Calu3 (cell line): ENCODE data around the gene NCAM2. TPM values are rescaled to one million over a fixed set of nuclear protein-coding genes. Genes with fewer than 3 reads are reported as not detected.

ENCODE experiments used
- Bru-seq: library from RNA; stranded (reverse); fragments of 400-500 nt; gene quantifications from one replicate; lab custom pipeline; 2021; lab: Mats Ljungman, UMichigan
- BruChase-seq, 2 experiments: library from RNA; stranded (reverse); fragments of 400-500 nt; gene quantifications; one replicate each; lab custom pipeline; 2021; lab: Mats Ljungman, UMichigan
- BruUV-seq: library from RNA; stranded (reverse); fragments of 400-500 nt; replicated peaks from 2 replicates; lab custom pipeline; 2021; lab: Mats Ljungman, UMichigan
- CTCF ChIA-PET: fragments of 300-600 bp; sonication (Branson Sonifier 250); formaldehyde crosslinking; loops from one replicate; lab custom pipeline; 2022; ENCODE audit warnings: antibody characterized with exemption; lab: Charles Lee
- DNase-seq: peaks from one replicate; pipeline ENCODE4 v3.0.0; 2022
- H3K27ac Mint-ChIP-seq: one replicate; pipeline ENCODE4 v1.8.0; 2022; ENCODE audit warnings: mixed read lengths; ENCODE audit not compliant: unreplicated experiment
- H3K27me3 Mint-ChIP-seq: one replicate; pipeline ENCODE4 v1.8.0; 2022; ENCODE audit warnings: mixed read lengths; ENCODE audit not compliant: unreplicated experiment
- H3K36me3 Mint-ChIP-seq: one replicate; pipeline ENCODE4 v1.8.0; 2022; ENCODE audit warnings: mild to moderate bottlenecking, moderate library complexity, mixed read lengths; ENCODE audit not compliant: insufficient read depth, unreplicated experiment
- H3K4me1 Mint-ChIP-seq: one replicate; pipeline ENCODE4 v1.8.0; 2022; ENCODE audit warnings: mild to moderate bottlenecking, low read depth, mixed read lengths; ENCODE audit not compliant: unreplicated experiment
- H3K4me3 Mint-ChIP-seq: one replicate; pipeline ENCODE4 v1.8.0; 2022; ENCODE audit warnings: mild to moderate bottlenecking, low read depth, moderate library complexity, mixed read lengths; ENCODE audit not compliant: unreplicated experiment
- H3K9me3 Mint-ChIP-seq: one replicate; pipeline ENCODE4 v1.8.0; 2022; ENCODE audit warnings: low read depth, mixed read lengths; ENCODE audit not compliant: unreplicated experiment
- CTCF ChIP-seq: fragments of 200-600 bp; IDR thresholded peaks from one replicate; pipeline ENCODE4 v1.8.0; 2022; ENCODE audit warnings: antibody characterized with exemption; ENCODE audit not compliant: unreplicated experiment
- intact Hi-C: fragments of 100-400 bp; cut with micrococcal nuclease; formaldehyde crosslinking; loops from one replicate; pipeline ENCODE4 v1.10.0; 2022; ENCODE audit not compliant: unreplicated experiment
- long read RNA-seq: library from polyadenylated mRNA; stranded (forward); transcript quantifications from one replicate; pipeline ENCODE4 v2.0.0, GENCODE V29; 2022
- total RNA-seq: library from RNA; stranded (reverse); gene quantifications from 2 replicates; pipeline ENCODE4 v1.2.3, GENCODE V29; 2022

Gene NCAM2
- not detected in 2 replicates for total RNA-seq
- not detected for Bru-seq, nascent RNA
- not detected for BruChase-seq, experiment 1, labeled RNA remaining after a 6-hour chase
- BruChase-seq, experiment 2, labeled RNA remaining after a 2-hour chase: not detected
- long read RNA-seq: 0 reads

- no TSS peak for BruUV-seq
- peaks cover 6% of the 10 kb centered on the region for H3K9me3 Mint-ChIP-seq
- H3K4me1 Mint-ChIP-seq: no peaks in the 10 kb centered on the region
- no peak within 1 kb of the TSS for H3K27ac Mint-ChIP-seq
- no peak for DNase-seq
- H3K27me3 Mint-ChIP-seq: no peaks in the 10 kb centered on the region
- H3K4me3 Mint-ChIP-seq: no peak within 1 kb of the TSS
- CTCF ChIA-PET: no interaction called here
- H3K36me3 Mint-ChIP-seq: no peaks in the 10 kb centered on the region
- intact Hi-C loops: no loop called here
- TF ChIP-seq CTCF: no peak
Observed at GRCh38 chr21:20997636-20998455, at the start of gene NCAM2. Gene NCAM2, plus strand, starts transcription at chr21:20998409.

GRCh38 chr21:20949884-20950283 lies 48.3 kb upstream of the NCAM2 start:
- Mint-ChIP-seq H3K4me3 (no peak overlapping the region), H3K36me3 (no peaks in the 10 kb centered on the region), H3K27ac (no peak overlapping the region), H3K27me3 (no peaks in the 10 kb centered on the region), H3K9me3 (peaks cover 5% of the 10 kb centered on the region), H3K4me1 (no peaks in the 10 kb centered on the region)
- CTCF ChIA-PET: no interaction called here
- intact Hi-C loops: no loop called here
- no TSS peak for BruUV-seq
- TF ChIP-seq CTCF: no peak
- no peak for DNase-seq

GRCh38 chr21:20965816-20966215 lies 32.4 kb upstream of the NCAM2 start:
- CTCF ChIA-PET: no interaction called here
- H3K27me3 Mint-ChIP-seq: no peaks in the 10 kb centered on the region
- no peak overlapping the region for H3K4me3 Mint-ChIP-seq
- peaks cover 5% of the 10 kb centered on the region for H3K9me3 Mint-ChIP-seq
- no peaks in the 10 kb centered on the region for H3K36me3 Mint-ChIP-seq
- H3K4me1 Mint-ChIP-seq: no peaks in the 10 kb centered on the region
- no peak for DNase-seq
- no peak for TF ChIP-seq CTCF
- intact Hi-C loops: no loop called here
- BruUV-seq: no TSS peak
- H3K27ac Mint-ChIP-seq: no peak overlapping the region

- no peak overlapping the region for H3K27ac Mint-ChIP-seq
- no peaks in the 10 kb centered on the region for H3K36me3 Mint-ChIP-seq
- no peaks in the 10 kb centered on the region for H3K9me3 Mint-ChIP-seq
- no peaks in the 10 kb centered on the region for H3K4me1 Mint-ChIP-seq
- no peak for TF ChIP-seq CTCF
- no peak overlapping the region for H3K4me3 Mint-ChIP-seq
- no peak for DNase-seq
- CTCF ChIA-PET: no interaction called here
- BruUV-seq: no TSS peak
- intact Hi-C loops: no loop called here
- H3K27me3 Mint-ChIP-seq: no peaks in the 10 kb centered on the region
Observed at GRCh38 chr21:20968391-20968790, 29.8 kb upstream of the NCAM2 start.
